Astrocyte of the spinal cord (primary cell): ENCODE measurements around the gene TMEM86B.

ENCODE experiments used
- DNase-seq: peaks from one replicate; pipeline ENCODE4 v3.0.0; 2011; ENCODE audit warnings: low read depth, low spot score
- H3K4me3 ChIP-seq: 2 replicates; pipeline ENCODE4 v1.5.1; 2011; ENCODE audit warnings: low read depth, mild to moderate bottlenecking, low read length, moderate library complexity
- CTCF ChIP-seq: IDR thresholded peaks from 2 replicates; pipeline ENCODE4 v1.5.1; 2012; ENCODE audit warnings: low read depth, mild to moderate bottlenecking, low read length, inconsistent platforms
- in situ Hi-C: cut with HindIII; loops from 2 replicates; pipeline ENCODE4 v1.10.0; 2017; ENCODE audit warnings: low sequenced_read_pairs

Gene TMEM86B

GRCh38 chr19:55241143-55241934, 12.8 kb upstream of the TMEM86B start:
- in situ Hi-C loops = no loop called here
- TF ChIP-seq CTCF = no peak
- no peak for DNase-seq
- H3K4me3 ChIP-seq = no peak overlapping the region

- DNase-seq = no peak
- in situ Hi-C loops = no loop called here
- TF ChIP-seq CTCF = no peak
- no peak overlapping the region for H3K4me3 ChIP-seq
These were observed 12.1 kb upstream of the TMEM86B start for GRCh38 chr19:55240713-55241020.

- no peak overlapping the region for H3K4me3 ChIP-seq
- in situ Hi-C loops = no loop called here
- no peak for TF ChIP-seq CTCF
- DNase-seq = no peak
These were observed 10.4 kb upstream of the TMEM86B start for GRCh38 chr19:55239004-55239403.

GRCh38 chr19:55238030-55238429, 9.5 kb upstream of the TMEM86B start:
- no peak for DNase-seq
- in situ Hi-C loops = no loop called here
- H3K4me3 ChIP-seq = no peak overlapping the region
- no peak for TF ChIP-seq CTCF

- no peak overlapping the region for H3K4me3 ChIP-seq
- DNase-seq = no peak
- in situ Hi-C loops = no loop called here
- TF ChIP-seq CTCF = no peak
These were observed 4.4 kb upstream of the TMEM86B start for GRCh38 chr19:55232986-55233385.

- in situ Hi-C loops = no loop called here
- H3K4me3 ChIP-seq = no peak overlapping the region
These were observed 3.7 kb upstream of the TMEM86B start for GRCh38 chr19:55232286-55232602.

More at GRCh38 chr19:55232286-55232602, 3.7 kb upstream of the TMEM86B start:
- DNase-seq = no peak
- TF ChIP-seq CTCF = no peak
